ENCODE results near the gene PALM2AKAP2. TPM values are rescaled to one million over a fixed set of nuclear protein-coding genes. Genes with fewer than 3 reads are reported as not detected.

The PALM2AKAP2 gene
- total RNA-seq, 2 experiments from 2014 or later = not detected

GRCh38 chr9:109771087-109771486 is 8.9 kb upstream of the PALM2AKAP2 start:
- TF ChIP-seq CTCF (conservative IDR thresholded peaks at IDR 0.05; ENCODE audit: low read length) (no peak), EZH2phosphoT487 (IDR thresholded peaks at IDR 0.05; ENCODE audit: borderline replicate concordance, low read depth, low read length) (no peak)
- Histone ChIP-seq H4K20me1 (ENCODE audit: insufficient read depth, low read length) (no peaks in the 10 kb centered on the region), H3K9me2 (ENCODE audit: insufficient read depth, low read length) (no peaks in the 10 kb centered on the region), H3K9me3 (ENCODE audit: low read length) (no peaks in the 10 kb centered on the region), H3K36me3 (ENCODE audit: insufficient read depth, low read length) (no peaks in the 10 kb centered on the region), H3K4me3 (ENCODE audit: low read depth, low read length, poor library complexity, severe bottlenecking) (no peak overlapping the region), H2AFZ (ENCODE audit: low read length) (no peak overlapping the region), H3K27ac (ENCODE audit: low read depth, low read length, poor library complexity, severe bottlenecking) (no peak overlapping the region), H3K4me2 (ENCODE audit: low read length) (no peak overlapping the region), H3K79me2 (ENCODE audit: insufficient read depth, low read depth, low read length) (no peaks in the 10 kb centered on the region), H3K4me1 (ENCODE audit: insufficient read depth, low read length, poor library complexity, severe bottlenecking) (no peaks in the 10 kb centered on the region)
- intact Hi-C loops (cut with micrococcal nuclease; ENCODE audit: unreplicated experiment) = no loop called here
- POLR2A ChIA-PET = no interaction called here
- no peak for DNase-seq (ENCODE audit: low spot score)
- no TSS peak for BruUV-seq (replicated peaks)
- CTCF ChIA-PET (ENCODE audit: unreplicated experiment) = no interaction called here

GRCh38 chr9:109771796-109772531 is 8.0 kb upstream of the PALM2AKAP2 start:
- no TSS peak for BruUV-seq (replicated peaks)

More at GRCh38 chr9:109771796-109772531, 8.0 kb upstream of the PALM2AKAP2 start:
- ChIA-PET CTCF (ENCODE audit: unreplicated experiment) (no interaction called here), POLR2A (interaction anchor here (0.7 kb wide), 1 partner anchor 9 kb away, joined by 3 read pairs; no protein-coding TSS in a partner anchor)
- no peaks in the 10 kb centered on the region for H3K9me3 ChIP-seq (ENCODE audit: low read length)
- H4K20me1 ChIP-seq (ENCODE audit: insufficient read depth, low read length) = no peaks in the 10 kb centered on the region
- H3K4me1 ChIP-seq (ENCODE audit: insufficient read depth, low read length, poor library complexity, severe bottlenecking) = no peaks in the 10 kb centered on the region
- H3K27ac ChIP-seq (ENCODE audit: low read depth, low read length, poor library complexity, severe bottlenecking) = no peak overlapping the region
- TF ChIP-seq EZH2phosphoT487 (IDR thresholded peaks at IDR 0.05; ENCODE audit: borderline replicate concordance, low read depth, low read length) = no peak
- no peak for TF ChIP-seq CTCF (conservative IDR thresholded peaks at IDR 0.05; ENCODE audit: low read length)
- no peak for DNase-seq (ENCODE audit: low spot score)
- no peak overlapping the region for H3K4me2 ChIP-seq (ENCODE audit: low read length)
- no peaks in the 10 kb centered on the region for H3K36me3 ChIP-seq (ENCODE audit: insufficient read depth, low read length)
- H2AFZ ChIP-seq (ENCODE audit: low read length) = no peak overlapping the region
- intact Hi-C loops (cut with micrococcal nuclease; ENCODE audit: unreplicated experiment) = no loop called here
- no peaks in the 10 kb centered on the region for H3K9me2 ChIP-seq (ENCODE audit: insufficient read depth, low read length)
- no peaks in the 10 kb centered on the region for H3K79me2 ChIP-seq (ENCODE audit: insufficient read depth, low read depth, low read length)
- no peak overlapping the region for H3K4me3 ChIP-seq (ENCODE audit: low read depth, low read length, poor library complexity, severe bottlenecking)

Measured in OCI-LY7 (cell line).